ENCODE results near the gene SIVA1. TPM values are rescaled to one million over a fixed set of nuclear protein-coding genes. Genes with fewer than 3 reads are reported as not detected.

Gene SIVA1
- total RNA-seq, 1 donor from 2014 or later: 116 TPM

DNA sequence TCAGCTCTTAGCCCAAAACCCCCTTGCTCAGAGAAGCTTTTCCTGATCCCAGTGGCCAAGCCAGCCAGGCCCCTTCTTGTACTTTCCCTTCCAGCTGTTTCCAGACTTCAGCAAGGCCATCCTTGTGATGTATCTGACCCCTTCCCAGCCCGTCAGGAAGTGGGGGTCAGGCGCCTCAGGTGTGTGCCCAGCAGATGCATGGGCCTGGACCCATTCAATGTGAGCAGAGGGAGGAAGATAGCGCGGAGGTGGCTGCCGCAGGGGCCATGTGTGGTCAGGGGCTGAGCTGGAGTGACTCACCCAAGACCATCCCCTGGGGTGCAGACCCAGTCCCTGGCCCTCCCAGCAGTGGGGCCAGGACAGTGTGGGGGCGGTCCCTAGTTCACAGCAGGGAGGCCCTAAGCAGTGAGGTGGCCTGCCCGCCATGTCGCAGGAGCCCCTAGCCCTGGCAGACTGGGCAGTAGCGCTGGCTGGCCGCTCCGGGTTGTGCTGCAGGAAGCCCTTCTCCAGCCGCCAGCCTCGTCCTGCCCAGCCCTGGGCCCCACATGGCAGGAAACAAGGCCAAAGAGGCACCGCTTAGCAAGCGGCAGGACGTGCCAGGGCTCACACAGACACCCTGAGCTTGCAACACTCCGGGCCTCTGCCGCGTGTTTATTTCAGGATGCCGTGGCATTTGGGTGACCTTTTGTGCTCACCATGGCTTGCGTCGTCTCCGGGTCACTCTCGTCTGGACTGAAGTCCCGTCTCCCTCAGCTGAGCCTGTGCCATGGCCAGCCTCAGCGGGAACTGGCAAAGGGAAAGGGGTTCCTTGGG is 16.9 kb upstream of the SIVA1 start:
- Mint-ChIP-seq H3K4me1 (ENCODE audit: low read depth) (no peaks in the 10 kb centered on the region), H3K27ac (no peak overlapping the region), H3K9me3 (ENCODE audit: low read depth) (no peaks in the 10 kb centered on the region), H3K27me3 (no peaks in the 10 kb centered on the region), H3K36me3 (ENCODE audit: insufficient read depth) (peaks cover 1% of the 10 kb centered on the region), H3K4me3 (ENCODE audit: low read depth) (no peak overlapping the region)
- TF ChIP-seq, protein P1, sequence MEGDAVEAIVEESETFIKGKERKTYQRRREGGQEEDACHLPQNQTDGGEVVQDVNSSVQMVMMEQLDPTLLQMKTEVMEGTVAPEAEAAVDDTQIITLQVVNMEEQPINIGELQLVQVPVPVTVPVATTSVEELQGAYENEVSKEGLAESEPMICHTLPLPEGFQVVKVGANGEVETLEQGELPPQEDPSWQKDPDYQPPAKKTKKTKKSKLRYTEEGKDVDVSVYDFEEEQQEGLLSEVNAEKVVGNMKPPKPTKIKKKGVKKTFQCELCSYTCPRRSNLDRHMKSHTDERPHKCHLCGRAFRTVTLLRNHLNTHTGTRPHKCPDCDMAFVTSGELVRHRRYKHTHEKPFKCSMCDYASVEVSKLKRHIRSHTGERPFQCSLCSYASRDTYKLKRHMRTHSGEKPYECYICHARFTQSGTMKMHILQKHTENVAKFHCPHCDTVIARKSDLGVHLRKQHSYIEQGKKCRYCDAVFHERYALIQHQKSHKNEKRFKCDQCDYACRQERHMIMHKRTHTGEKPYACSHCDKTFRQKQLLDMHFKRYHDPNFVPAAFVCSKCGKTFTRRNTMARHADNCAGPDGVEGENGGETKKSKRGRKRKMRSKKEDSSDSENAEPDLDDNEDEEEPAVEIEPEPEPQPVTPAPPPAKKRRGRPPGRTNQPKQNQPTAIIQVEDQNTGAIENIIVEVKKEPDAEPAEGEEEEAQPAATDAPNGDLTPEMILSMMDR (IDR thresholded peaks at IDR 0.05; ENCODE audit: unreplicated experiment): no peak
- no peak for DNase-seq (ENCODE audit: low spot score, unreplicated experiment)

- DNase-seq (ENCODE audit: low spot score, unreplicated experiment): no peak
- H3K4me1 Mint-ChIP-seq (ENCODE audit: low read depth): no peaks in the 10 kb centered on the region
- H3K27ac Mint-ChIP-seq: no peak overlapping the region
- H3K36me3 Mint-ChIP-seq (ENCODE audit: insufficient read depth): peaks cover 1% of the 10 kb centered on the region
- no peaks in the 10 kb centered on the region for H3K27me3 Mint-ChIP-seq
- H3K4me3 Mint-ChIP-seq (ENCODE audit: low read depth): no peak overlapping the region
- TF ChIP-seq, protein P1 (IDR thresholded peaks at IDR 0.05; ENCODE audit: unreplicated experiment): no peak
- no peaks in the 10 kb centered on the region for H3K9me3 Mint-ChIP-seq (ENCODE audit: low read depth)
These were observed 14.4 kb upstream of the SIVA1 start for GRCh38 chr14:104738375-104739019.

- Mint-ChIP-seq H3K4me3 (ENCODE audit: low read depth) (no peak overlapping the region), H3K9me3 (ENCODE audit: low read depth) (no peaks in the 10 kb centered on the region), H3K27me3 (no peaks in the 10 kb centered on the region), H3K27ac (no peak overlapping the region), H3K4me1 (ENCODE audit: low read depth) (no peaks in the 10 kb centered on the region), H3K36me3 (ENCODE audit: insufficient read depth) (peaks cover 1% of the 10 kb centered on the region)
- no peak for DNase-seq (ENCODE audit: low spot score, unreplicated experiment)
- TF ChIP-seq, protein P1 (IDR thresholded peaks at IDR 0.05; ENCODE audit: unreplicated experiment): no peak
These were observed 13.9 kb upstream of the SIVA1 start for GRCh38 chr14:104739026-104739425.

GRCh38 chr14:104739546-104740516 is 13.1 kb upstream of the SIVA1 start:
- Mint-ChIP-seq H3K4me3 (ENCODE audit: low read depth) (no peak overlapping the region), H3K4me1 (ENCODE audit: low read depth) (no peaks in the 10 kb centered on the region), H3K9me3 (ENCODE audit: low read depth) (no peaks in the 10 kb centered on the region), H3K36me3 (ENCODE audit: insufficient read depth) (peaks cover 1% of the 10 kb centered on the region), H3K27ac (no peak overlapping the region), H3K27me3 (no peaks in the 10 kb centered on the region)
- DNase-seq (ENCODE audit: low spot score, unreplicated experiment): no peak
- TF ChIP-seq, protein P1 (IDR thresholded peaks at IDR 0.05; ENCODE audit: unreplicated experiment): no peak

All from progenitor cell of endocrine pancreas (in vitro differentiated cells).